ENCODE results near the gene MC1R. TPM values are rescaled to one million over a fixed set of nuclear protein-coding genes. Genes with fewer than 3 reads are reported as not detected.
"Not testable (repeated sequence)": the region's sequence is repeated elsewhere in the genome, so short reads cannot be mapped to it uniquely, and the experiment has no call there.

The MC1R gene
- total RNA-seq, 3 donors from 2014 or later (not counting 1 experiment from before 2014, with no cell fraction given) = 12.3 to 22.2 (median 13.7) TPM

DNA sequence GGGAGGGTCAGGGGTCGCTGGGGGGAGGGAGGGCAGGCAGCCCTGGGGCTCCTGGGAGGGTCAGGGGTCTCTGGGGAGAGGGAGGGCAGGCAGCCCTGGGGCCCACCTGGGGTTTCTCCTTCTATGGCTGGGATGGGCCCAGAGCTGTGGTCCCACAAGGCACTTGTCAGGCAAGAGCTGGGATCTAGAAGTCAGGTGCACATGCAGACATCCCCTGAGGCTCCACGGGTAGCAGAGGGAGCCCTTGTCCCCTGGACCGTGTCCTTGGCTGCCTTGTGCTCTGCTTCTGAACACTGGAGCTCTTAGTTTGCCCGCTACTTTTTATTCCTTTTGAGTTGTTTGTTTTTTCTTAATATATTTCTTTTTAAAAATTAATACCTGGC is 6.3 kb downstream of the MC1R start:
- Mint-ChIP-seq H3K27ac (no peak overlapping the region), H3K36me3 (no peaks in the 10 kb centered on the region), H3K9me3 (no peaks in the 10 kb centered on the region), H3K27me3 (ENCODE audit: low read depth in 2 of 2) (peaks cover 8 to 28% of the 10 kb centered on the region in 2 donors), H3K4me3 (peak overlapping the region; percentile 40), H3K4me1 (peaks cover 3 to 13% of the 10 kb centered on the region in 2 donors)
- TF ChIP-seq, protein P1, sequence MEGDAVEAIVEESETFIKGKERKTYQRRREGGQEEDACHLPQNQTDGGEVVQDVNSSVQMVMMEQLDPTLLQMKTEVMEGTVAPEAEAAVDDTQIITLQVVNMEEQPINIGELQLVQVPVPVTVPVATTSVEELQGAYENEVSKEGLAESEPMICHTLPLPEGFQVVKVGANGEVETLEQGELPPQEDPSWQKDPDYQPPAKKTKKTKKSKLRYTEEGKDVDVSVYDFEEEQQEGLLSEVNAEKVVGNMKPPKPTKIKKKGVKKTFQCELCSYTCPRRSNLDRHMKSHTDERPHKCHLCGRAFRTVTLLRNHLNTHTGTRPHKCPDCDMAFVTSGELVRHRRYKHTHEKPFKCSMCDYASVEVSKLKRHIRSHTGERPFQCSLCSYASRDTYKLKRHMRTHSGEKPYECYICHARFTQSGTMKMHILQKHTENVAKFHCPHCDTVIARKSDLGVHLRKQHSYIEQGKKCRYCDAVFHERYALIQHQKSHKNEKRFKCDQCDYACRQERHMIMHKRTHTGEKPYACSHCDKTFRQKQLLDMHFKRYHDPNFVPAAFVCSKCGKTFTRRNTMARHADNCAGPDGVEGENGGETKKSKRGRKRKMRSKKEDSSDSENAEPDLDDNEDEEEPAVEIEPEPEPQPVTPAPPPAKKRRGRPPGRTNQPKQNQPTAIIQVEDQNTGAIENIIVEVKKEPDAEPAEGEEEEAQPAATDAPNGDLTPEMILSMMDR (IDR thresholded peaks at IDR 0.05) = no peak
- H3K27me3 ChIP-seq (ENCODE audit: control insufficient read depth, insufficient read depth, low read length) = peaks cover 67% of the 10 kb centered on the region
- intact Hi-C loops (cut with micrococcal nuclease) = no loop called here
- 15% methylated on average over 3 of the region's 4 CpGs for WGBS (ENCODE audit: insufficient coverage)
- H3K36me3 ChIP-seq (ENCODE audit: control insufficient read depth, insufficient read depth, low read length) = no peaks in the 10 kb centered on the region
- H3K9me3 ChIP-seq (ENCODE audit: control insufficient read depth, insufficient read depth, low read length) = no peaks in the 10 kb centered on the region
- DNase-seq (no peak), ATAC-seq (no peak)
- H3K4me3 ChIP-seq (ENCODE audit: low read length) = no peak overlapping the region
- H3K27ac ChIP-seq (ENCODE audit: low read length) = no peak overlapping the region
- peaks cover 49% of the 10 kb centered on the region for H3K4me1 ChIP-seq (ENCODE audit: control insufficient read depth, insufficient read depth, low read length)

- WGBS (ENCODE audit: insufficient coverage) = 1% methylated on average over 42 of the region's 42 CpGs
- no peaks in the 10 kb centered on the region for H3K9me3 Mint-ChIP-seq
- no peak overlapping the region for H3K27ac ChIP-seq (ENCODE audit: low read length)
- H3K27ac Mint-ChIP-seq = no peak overlapping the region
- no peaks in the 10 kb centered on the region for H3K36me3 Mint-ChIP-seq
- no peaks in the 10 kb centered on the region for H3K9me3 ChIP-seq (ENCODE audit: control insufficient read depth, insufficient read depth, low read length)
- ATAC-seq (no peak), DNase-seq (no peak)
- H3K4me1 Mint-ChIP-seq = peaks cover 0 to 9% of the 10 kb centered on the region in 2 donors
- peaks cover 7 to 27% of the 10 kb centered on the region in 2 donors for H3K27me3 Mint-ChIP-seq (ENCODE audit: low read depth in 2 of 2)
- TF ChIP-seq, protein P1 (IDR thresholded peaks at IDR 0.05) = no peak
- no peaks in the 10 kb centered on the region for H3K36me3 ChIP-seq (ENCODE audit: control insufficient read depth, insufficient read depth, low read length)
- no peak overlapping the region for H3K4me3 ChIP-seq (ENCODE audit: low read length)
- peaks cover 46% of the 10 kb centered on the region for H3K4me1 ChIP-seq (ENCODE audit: control insufficient read depth, insufficient read depth, low read length)
- H3K27me3 ChIP-seq (ENCODE audit: control insufficient read depth, insufficient read depth, low read length) = peaks cover 62% of the 10 kb centered on the region
- intact Hi-C loops (cut with micrococcal nuclease) = no loop called here
- H3K4me3 Mint-ChIP-seq = peak overlapping the region; percentile 40
These were observed 7.0 kb downstream of the MC1R start for GRCh38 chr16:89925596-89926079.

DNA sequence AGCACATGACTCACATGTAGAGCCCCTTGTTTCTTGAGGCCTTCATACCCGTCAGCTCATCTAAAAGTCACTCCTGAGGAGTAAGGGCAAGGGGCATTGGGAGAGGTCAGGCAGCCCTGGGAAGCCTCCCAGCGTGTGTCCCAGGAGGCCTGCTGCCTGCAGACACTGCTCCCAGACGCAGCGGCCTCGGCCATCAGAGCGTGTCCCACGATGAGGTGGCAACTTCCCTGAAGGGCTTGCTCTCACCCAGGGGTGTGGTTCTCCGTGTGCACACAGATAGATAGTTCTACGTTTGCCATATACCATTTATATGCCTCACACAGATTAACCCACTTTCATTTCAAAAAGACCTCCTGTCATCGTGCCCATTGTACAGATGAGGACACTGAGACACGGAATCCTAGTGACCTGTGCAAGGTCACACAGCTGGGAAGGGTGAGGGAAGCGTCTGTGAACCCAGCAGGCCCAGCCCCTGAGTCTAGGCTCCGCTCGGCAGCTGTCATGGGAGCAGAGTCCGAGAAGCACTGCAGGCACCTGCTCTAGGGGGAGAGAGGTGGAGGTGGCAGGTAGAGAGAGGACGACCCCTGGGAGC is 12.7 kb downstream of the MC1R start:
- Mint-ChIP-seq H3K27ac (no peak overlapping the region), H3K27me3 (ENCODE audit: low read depth in 2 of 2) (peaks cover 7 to 18% of the 10 kb centered on the region in 2 donors), H3K4me3 (no peak overlapping the region), H3K9me3 (no peaks in the 10 kb centered on the region), H3K4me1 (peaks cover 0 to 3% of the 10 kb centered on the region in 2 donors), H3K36me3 (no peaks in the 10 kb centered on the region)
- ATAC-seq = no peak
- peaks cover 15% of the 10 kb centered on the region for H3K27me3 ChIP-seq (ENCODE audit: control insufficient read depth, insufficient read depth, low read length)
- H3K4me3 ChIP-seq (ENCODE audit: low read length) = no peak overlapping the region
- no peak overlapping the region for H3K27ac ChIP-seq (ENCODE audit: low read length)
- H3K9me3 ChIP-seq (ENCODE audit: control insufficient read depth, insufficient read depth, low read length) = no peaks in the 10 kb centered on the region
- peaks cover 5% of the 10 kb centered on the region for H3K4me1 ChIP-seq (ENCODE audit: control insufficient read depth, insufficient read depth, low read length)
- no peaks in the 10 kb centered on the region for H3K36me3 ChIP-seq (ENCODE audit: control insufficient read depth, insufficient read depth, low read length)
- intact Hi-C loops (cut with micrococcal nuclease) = no loop called here
- TF ChIP-seq, protein P1 (IDR thresholded peaks at IDR 0.05) = no peak
- 84% methylated on average over 16 of the region's 16 CpGs for WGBS (ENCODE audit: insufficient coverage)
- no peak for DNase-seq

DNA sequence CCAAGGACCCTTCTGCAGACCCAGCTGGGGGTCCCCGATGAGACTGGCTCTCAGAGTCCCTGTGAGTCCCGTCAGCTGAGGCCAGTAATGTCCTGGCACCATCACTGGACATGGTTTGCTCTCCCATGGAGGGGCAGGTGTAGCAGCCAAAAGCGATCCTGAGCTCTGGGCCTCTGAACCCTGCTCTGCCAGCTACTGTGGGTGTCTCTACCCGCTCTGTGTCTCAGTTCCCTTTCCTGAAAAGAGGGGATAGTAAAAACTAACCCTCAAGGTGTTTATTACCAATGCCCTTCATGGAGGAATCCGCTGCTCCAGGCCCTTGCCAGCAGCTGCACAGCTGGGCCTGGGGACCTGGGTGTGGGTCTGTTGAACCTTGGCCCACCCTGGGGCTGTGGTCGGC is 13.3 kb downstream of the MC1R start:
- Mint-ChIP-seq H3K4me1 (no peaks in the 10 kb centered on the region), H3K36me3 (no peaks in the 10 kb centered on the region), H3K9me3 (no peaks in the 10 kb centered on the region), H3K4me3 (no peak overlapping the region), H3K27me3 (ENCODE audit: low read depth in 2 of 2) (peaks cover 7 to 18% of the 10 kb centered on the region in 2 donors), H3K27ac (no peak overlapping the region)
- H3K4me3 ChIP-seq (ENCODE audit: low read length) = no peak overlapping the region
- ATAC-seq (no peak), DNase-seq (no peak)
- H3K27me3 ChIP-seq (ENCODE audit: control insufficient read depth, insufficient read depth, low read length) = peaks cover 11% of the 10 kb centered on the region
- intact Hi-C loops (cut with micrococcal nuclease) = no loop called here
- no peak overlapping the region for H3K27ac ChIP-seq (ENCODE audit: low read length)
- TF ChIP-seq, protein P1 (IDR thresholded peaks at IDR 0.05) = no peak
- 88% methylated on average over 6 of the region's 6 CpGs for WGBS (ENCODE audit: insufficient coverage)
- no peaks in the 10 kb centered on the region for H3K4me1 ChIP-seq (ENCODE audit: control insufficient read depth, insufficient read depth, low read length)
- H3K9me3 ChIP-seq (ENCODE audit: control insufficient read depth, insufficient read depth, low read length) = no peaks in the 10 kb centered on the region
- H3K36me3 ChIP-seq (ENCODE audit: control insufficient read depth, insufficient read depth, low read length) = no peaks in the 10 kb centered on the region

DNA sequence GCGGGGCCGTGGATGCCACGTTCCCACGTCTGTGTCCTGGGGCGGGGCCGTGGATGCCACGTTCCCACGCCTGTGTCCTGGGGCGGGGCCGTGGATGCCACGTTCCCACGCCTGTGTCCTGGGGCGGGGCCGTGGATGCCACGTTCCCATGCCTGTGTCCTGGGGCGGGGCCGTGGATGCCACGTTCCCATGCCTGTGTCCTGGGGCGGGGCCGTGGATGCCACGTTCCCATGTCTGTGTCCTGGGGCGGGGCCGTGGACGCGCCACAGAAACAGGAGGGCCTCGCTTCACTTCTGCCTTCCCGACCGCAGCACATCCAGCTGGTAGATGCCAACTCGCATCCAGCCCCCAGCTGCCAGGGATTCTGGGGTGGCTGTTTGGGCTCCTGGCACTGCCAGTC is 15.4 kb downstream of the MC1R start:
- peaks cover 13 to 19% of the 10 kb centered on the region in 2 donors for H3K27me3 Mint-ChIP-seq (ENCODE audit: low read depth in 2 of 2)
- H3K4me3 Mint-ChIP-seq = not testable (repeated sequence)

More for the DNA sequence above, 15.4 kb downstream of the MC1R start:
- H3K4me1 ChIP-seq (ENCODE audit: control insufficient read depth, insufficient read depth, low read length); H3K4me3 ChIP-seq (ENCODE audit: low read length); H3K4me1 Mint-ChIP-seq; H3K27ac Mint-ChIP-seq; H3K27ac ChIP-seq (ENCODE audit: low read length); DNase-seq; H3K36me3 Mint-ChIP-seq; H3K9me3 Mint-ChIP-seq; H3K27me3 ChIP-seq (ENCODE audit: control insufficient read depth, insufficient read depth, low read length); intact Hi-C loops (cut with micrococcal nuclease); ATAC-seq; H3K9me3 ChIP-seq (ENCODE audit: control insufficient read depth, insufficient read depth, low read length); H3K36me3 ChIP-seq (ENCODE audit: control insufficient read depth, insufficient read depth, low read length): not testable (repeated sequence)
- 97% methylated on average over 25 of the region's 29 CpGs for WGBS (ENCODE audit: insufficient coverage)

All from natural killer cell (primary cell).